HEK293 (cell line): ENCODE measurements around the gene SELENBP1.
A peak's percentile ranks its signal among the peaks of the same experiment; 100 is the strongest.

Source experiments
- CTCF ChIA-PET: fragments of 350-600 bp; formaldehyde crosslinking; extraction: SDS; loops from one replicate; lab custom pipeline; 2021; ENCODE audit warnings: antibody characterized with exemption; lab: Yijun Ruan, JAX
- POLR2A ChIA-PET: fragments of 300-600 bp; formaldehyde crosslinking; extraction: SDS; loops from one replicate; lab custom pipeline; 2020; ENCODE audit warnings: antibody characterized with exemption, inconsistent platforms; lab: Yijun Ruan, JAX
- H3K27ac ChIP-seq: fragments of 200-500 bp; sonication (Bioruptor generic); 2 replicates; pipeline ENCODE4 v1.5.1; 2014; ENCODE audit warnings: low read depth, low read length, control low read depth, inconsistent platforms; ENCODE audit errors: extremely low read depth
- H3K36me3 ChIP-seq, 2 experiments: fragments of 200-500 bp in 1 of 2; sonication (Bioruptor generic) in 1 of 2; 1 replicate in 1 of 2; 2 replicates in 1 of 2; pipeline ENCODE4 v1.5.1; 2014 to 2017; ENCODE audit warnings: inconsistent platforms in 2 of 2, low read length in 2 of 2; ENCODE audit not compliant: control insufficient read depth in 2 of 2, insufficient read depth in 1 of 2
- H3K4me1 ChIP-seq: fragments of 200-500 bp; sonication (Bioruptor generic); 2 replicates; pipeline ENCODE4 v1.5.1; 2014; ENCODE audit warnings: mild to moderate bottlenecking, low read length, inconsistent platforms; ENCODE audit not compliant: control insufficient read depth, insufficient read depth
- H3K4me3 ChIP-seq: 2 replicates; pipeline ENCODE4 v1.5.1; 2011; ENCODE audit warnings: low read depth, mild to moderate bottlenecking, control low read depth, low read length, moderate library complexity
- H3K9me3 ChIP-seq: fragments of 200-500 bp; sonication (Bioruptor generic); 2 replicates; pipeline ENCODE4 v1.5.1; 2014; ENCODE audit warnings: low read depth, low read length, inconsistent platforms; ENCODE audit not compliant: control insufficient read depth, insufficient read depth
- GLIS2 ChIP-seq: fragments of 450-650 bp; formaldehyde crosslinking; IDR thresholded peaks from 2 replicates; pipeline ENCODE4 v1.5.1; 2016; ENCODE audit warnings: missing biosample characterization, missing genetic modification characterization
- KLF7 ChIP-seq: fragments of 450-650 bp; formaldehyde crosslinking; IDR thresholded peaks from 2 replicates; pipeline ENCODE4 v1.5.1; 2016; ENCODE audit warnings: missing biosample characterization, missing genetic modification characterization, borderline replicate concordance
- KLF9 ChIP-seq: fragments of 450-650 bp; formaldehyde crosslinking; IDR thresholded peaks from 2 replicates; pipeline ENCODE4 v1.5.1; 2016; ENCODE audit warnings: missing biosample characterization, missing genetic modification characterization, low read depth
- MZF1 ChIP-seq: fragments of 450-650 bp; formaldehyde crosslinking; IDR thresholded peaks from 2 replicates; pipeline ENCODE4 v1.5.1; 2017; ENCODE audit warnings: missing biosample characterization, missing genetic modification characterization, borderline replicate concordance
- PBX3 ChIP-seq: sonication (generic); formaldehyde crosslinking; IDR thresholded peaks from 2 replicates; pipeline ENCODE4 v1.8.1; 2022; ENCODE audit warnings: mild to moderate bottlenecking, moderate library complexity, missing genetic modification reagents
- SP7 ChIP-seq: fragments of 450-650 bp; formaldehyde crosslinking; IDR thresholded peaks from 2 replicates; pipeline ENCODE4 v1.5.1; 2016; ENCODE audit warnings: missing biosample characterization, missing genetic modification characterization
- TRIM28 ChIP-seq: IDR thresholded peaks from 2 replicates; pipeline ENCODE4 v1.6.1; 2011; ENCODE audit warnings: low read length, control low read depth, borderline replicate concordance
- WT1 ChIP-seq: fragments of 450-650 bp; formaldehyde crosslinking; IDR thresholded peaks from 2 replicates; pipeline ENCODE4 v1.5.1; 2016; ENCODE audit warnings: missing biosample characterization, missing genetic modification characterization
- ZBTB17 ChIP-seq: fragments of 450-650 bp; formaldehyde crosslinking; IDR thresholded peaks from 2 replicates; pipeline ENCODE4 v1.5.1; 2016; ENCODE audit warnings: missing biosample characterization, missing genetic modification characterization
- ZBTB7A ChIP-seq: fragments of 450-650 bp; formaldehyde crosslinking; IDR thresholded peaks from 2 replicates; pipeline ENCODE4 v1.5.1; 2016; ENCODE audit warnings: low read depth, missing biosample characterization, missing genetic modification characterization
- ZNF140 ChIP-seq: fragments of 450-650 bp; formaldehyde crosslinking; IDR thresholded peaks from 2 replicates; pipeline ENCODE4 v1.5.1; 2016; ENCODE audit warnings: missing biosample characterization, missing genetic modification characterization
- ZNF398 ChIP-seq: fragments of 450-650 bp; formaldehyde crosslinking; IDR thresholded peaks from 2 replicates; pipeline ENCODE4 v1.5.1; 2017; ENCODE audit warnings: missing biosample characterization, missing genetic modification characterization
- ZNF518A ChIP-seq: fragments of 450-650 bp; formaldehyde crosslinking; conservative IDR thresholded peaks from 2 replicates; pipeline ENCODE4 v1.5.1; 2016; ENCODE audit warnings: low read depth, missing biosample characterization, missing genetic modification characterization
- ZNF610 ChIP-seq: fragments of 450-650 bp; formaldehyde crosslinking; IDR thresholded peaks from 2 replicates; pipeline ENCODE4 v1.5.1; 2016; ENCODE audit warnings: missing biosample characterization, missing genetic modification characterization, borderline replicate concordance
- ZNF76 ChIP-seq: fragments of 450-650 bp; formaldehyde crosslinking; IDR thresholded peaks from 2 replicates; pipeline ENCODE4; 2016; ENCODE audit warnings: low read depth, missing biosample characterization, missing genetic modification characterization, borderline replicate concordance
- ZNF785 ChIP-seq: fragments of 450-650 bp; formaldehyde crosslinking; IDR thresholded peaks from 2 replicates; pipeline ENCODE4 v1.5.1; 2016; ENCODE audit warnings: missing biosample characterization, missing genetic modification characterization
- TF ChIP-seq, protein P1 (sequence below): fragments of 450-650 bp; IDR thresholded peaks from 2 replicates; pipeline ENCODE4 v1.5.1; 2018; ENCODE audit warnings: missing biosample characterization, missing genetic modification characterization
- TF ChIP-seq, protein P2 (sequence below): fragments of 450-650 bp; formaldehyde crosslinking; IDR thresholded peaks from 2 replicates; pipeline ENCODE4 v1.5.1; 2016; ENCODE audit warnings: missing biosample characterization, missing genetic modification characterization
- TF ChIP-seq, protein P3 (sequence below): fragments of 450-650 bp; formaldehyde crosslinking; IDR thresholded peaks from 2 replicates; pipeline ENCODE4 v1.5.1; 2016; ENCODE audit warnings: missing biosample characterization, missing genetic modification characterization

Gene SELENBP1

GRCh38 chr1:151347523-151348246, 24.8 kb downstream of the SELENBP1 start (continued):
- TF ChIP-seq ZBTB17 (tag by site-specific recombination) (peak; percentile 79), ZBTB7A (no peak), TRIM28 (peak; percentile 61; the same call in 1 of the 2 replicates), ZNF610 (tag by site-specific recombination) (no peak)
- TF ChIP-seq, protein P1, sequence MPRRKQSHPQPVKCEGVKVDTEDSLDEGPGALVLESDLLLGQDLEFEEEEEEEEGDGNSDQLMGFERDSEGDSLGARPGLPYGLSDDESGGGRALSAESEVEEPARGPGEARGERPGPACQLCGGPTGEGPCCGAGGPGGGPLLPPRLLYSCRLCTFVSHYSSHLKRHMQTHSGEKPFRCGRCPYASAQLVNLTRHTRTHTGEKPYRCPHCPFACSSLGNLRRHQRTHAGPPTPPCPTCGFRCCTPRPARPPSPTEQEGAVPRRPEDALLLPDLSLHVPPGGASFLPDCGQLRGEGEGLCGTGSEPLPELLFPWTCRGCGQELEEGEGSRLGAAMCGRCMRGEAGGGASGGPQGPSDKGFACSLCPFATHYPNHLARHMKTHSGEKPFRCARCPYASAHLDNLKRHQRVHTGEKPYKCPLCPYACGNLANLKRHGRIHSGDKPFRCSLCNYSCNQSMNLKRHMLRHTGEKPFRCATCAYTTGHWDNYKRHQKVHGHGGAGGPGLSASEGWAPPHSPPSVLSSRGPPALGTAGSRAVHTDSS (tag by site-specific recombination), result no peak

DNA sequence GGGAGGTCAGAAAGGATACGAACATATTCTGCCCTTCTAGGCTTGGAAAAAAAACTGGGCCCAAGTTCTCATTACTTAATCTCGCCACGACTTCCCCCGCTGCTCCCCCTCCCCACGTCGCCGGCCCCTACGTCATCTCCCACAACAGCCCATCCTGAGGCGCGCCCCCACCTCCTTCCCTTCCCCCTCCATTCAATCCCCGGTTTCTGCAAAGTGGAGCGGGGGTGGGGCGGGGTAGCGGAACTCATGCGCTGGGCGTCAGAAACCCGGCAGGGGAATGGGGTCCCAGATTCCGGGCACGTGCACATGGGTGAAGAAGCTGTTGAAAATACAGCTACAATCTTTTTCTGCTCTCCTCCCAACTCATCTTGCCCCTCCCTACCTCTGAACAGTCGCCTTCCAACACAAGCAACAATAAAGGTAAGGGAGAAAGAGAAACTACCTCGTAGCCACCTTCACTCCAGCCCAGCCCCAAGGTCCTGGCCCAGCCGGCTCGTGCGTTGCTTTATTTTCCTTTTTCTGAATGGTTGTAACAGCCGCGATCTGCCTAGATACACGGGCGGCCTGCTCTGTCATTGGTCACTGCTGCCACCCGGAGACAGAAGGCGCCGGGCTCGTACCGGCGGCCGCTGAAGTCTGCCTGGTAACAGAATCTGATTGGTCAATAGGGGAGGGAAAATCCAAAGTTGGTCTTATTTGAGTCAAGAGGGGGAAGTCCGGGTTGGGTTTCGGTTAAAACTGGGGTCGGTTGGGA, 25.6 kb downstream of the SELENBP1 start, which contains the start of gene RFX5:
Gene RFX5 (minus strand): TSS at position 484 of the 754 bp plus-strand sequence. CDS start 932 bp downstream, outside the sequence.
- Histone ChIP-seq H3K27ac (peak within 1 kb of the TSS; percentile 94), H3K36me3 (peaks cover 3 to 39% of the 10 kb centered on the region in 2 experiments; a peak in 2 of 3 replicates), H3K9me3 (no peaks in the 10 kb centered on the region), H3K4me1 (no peaks in the 10 kb centered on the region), H3K4me3 (peak within 1 kb of the TSS; percentile 64)
- ChIA-PET CTCF (interaction anchor here (1.2 kb wide), 1 partner anchor 10 kb away, joined by 5 read pairs; no protein-coding TSS in a partner anchor), POLR2A (interaction anchor here (0.6 kb wide), 1 partner anchor 93 kb away, joined by 3 read pairs; the partner anchor contains the start of gene PSMD4)
- peak; percentile 69; the same call in 1 of the 2 replicates for TF ChIP-seq MZF1 (tag by site-specific recombination)
- TF ChIP-seq ZNF785 (tag by site-specific recombination), result no peak
- TF ChIP-seq, protein P2, sequence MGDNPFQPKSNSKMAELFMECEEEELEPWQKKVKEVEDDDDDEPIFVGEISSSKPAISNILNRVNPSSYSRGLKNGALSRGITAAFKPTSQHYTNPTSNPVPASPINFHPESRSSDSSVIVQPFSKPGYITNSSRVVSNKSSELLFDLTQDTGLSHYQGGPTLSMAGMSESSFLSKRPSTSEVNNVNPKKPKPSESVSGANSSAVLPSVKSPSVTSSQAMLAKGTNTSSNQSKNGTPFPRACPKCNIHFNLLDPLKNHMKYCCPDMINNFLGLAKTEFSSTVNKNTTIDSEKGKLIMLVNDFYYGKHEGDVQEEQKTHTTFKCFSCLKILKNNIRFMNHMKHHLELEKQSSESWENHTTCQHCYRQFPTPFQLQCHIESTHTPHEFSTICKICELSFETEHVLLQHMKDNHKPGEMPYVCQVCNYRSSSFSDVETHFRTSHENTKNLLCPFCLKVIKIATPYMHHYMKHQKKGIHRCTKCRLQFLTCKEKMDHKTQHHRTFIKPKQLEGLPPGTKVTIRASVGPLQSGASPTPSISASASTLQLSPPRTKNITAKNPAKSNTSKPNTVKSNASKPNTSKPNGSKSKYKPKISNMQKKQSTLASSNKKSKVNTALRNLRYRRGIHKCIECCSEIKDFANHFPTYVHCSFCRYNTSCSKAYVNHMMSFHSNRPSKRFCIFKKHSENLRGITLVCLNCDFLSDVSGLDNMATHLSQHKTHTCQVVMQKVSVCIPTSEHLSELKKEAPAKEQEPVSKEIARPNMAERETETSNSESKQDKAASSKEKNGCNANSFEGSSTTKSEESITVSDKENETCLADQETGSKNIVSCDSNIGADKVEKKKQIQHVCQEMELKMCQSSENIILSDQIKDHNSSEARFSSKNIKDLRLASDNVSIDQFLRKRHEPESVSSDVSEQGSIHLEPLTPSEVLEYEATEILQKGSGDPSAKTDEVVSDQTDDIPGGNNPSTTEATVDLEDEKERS (tag by site-specific recombination), result no peak
- TF ChIP-seq ZNF398 (tag by site-specific recombination), result peak; percentile 99
- peak; percentile 84 for TF ChIP-seq KLF9 (tag by site-specific recombination)
- TF ChIP-seq KLF7 (tag by site-specific recombination), result peak; percentile 11; the same call in 1 of the 2 replicates
- peak; percentile 64; the same call in 1 of the 2 replicates for TF ChIP-seq WT1
- TF ChIP-seq, protein P3, sequence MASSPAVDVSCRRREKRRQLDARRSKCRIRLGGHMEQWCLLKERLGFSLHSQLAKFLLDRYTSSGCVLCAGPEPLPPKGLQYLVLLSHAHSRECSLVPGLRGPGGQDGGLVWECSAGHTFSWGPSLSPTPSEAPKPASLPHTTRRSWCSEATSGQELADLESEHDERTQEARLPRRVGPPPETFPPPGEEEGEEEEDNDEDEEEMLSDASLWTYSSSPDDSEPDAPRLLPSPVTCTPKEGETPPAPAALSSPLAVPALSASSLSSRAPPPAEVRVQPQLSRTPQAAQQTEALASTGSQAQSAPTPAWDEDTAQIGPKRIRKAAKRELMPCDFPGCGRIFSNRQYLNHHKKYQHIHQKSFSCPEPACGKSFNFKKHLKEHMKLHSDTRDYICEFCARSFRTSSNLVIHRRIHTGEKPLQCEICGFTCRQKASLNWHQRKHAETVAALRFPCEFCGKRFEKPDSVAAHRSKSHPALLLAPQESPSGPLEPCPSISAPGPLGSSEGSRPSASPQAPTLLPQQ (tag by site-specific recombination), result peak; percentile 66; the same call in 1 of the 2 replicates
- TF ChIP-seq SP7 (tag by site-specific recombination), result peak; percentile 68
- no peak for TF ChIP-seq ZNF140 (tag by site-specific recombination)
- TF ChIP-seq ZNF76 (tag by site-specific recombination), result no peak; the same call in 1 of the 2 replicates
- peak; percentile 35 for TF ChIP-seq ZNF518A (tag by site-specific recombination)
- peak; percentile 31 for TF ChIP-seq GLIS2 (tag by site-specific recombination)
- TF ChIP-seq PBX3, result no peak
